HepG2 (cell line): ENCODE measurements around the gene TP53AIP1. TPM values are rescaled to one million over a fixed set of nuclear protein-coding genes. Genes with fewer than 3 reads are reported as not detected.

Experiments used
- ATAC-seq: fragments of 200-7000 bp; cut with Tn5 transposase; 3 replicates; pipeline ENCODE4 v1.9.1; 2020; ENCODE audit warnings: mild to moderate bottlenecking, moderate library complexity
- BruUV-seq: library from RNA; stranded (reverse); fragments of 400-500 nt; replicated peaks from 2 replicates; lab custom pipeline; 2021; lab: Mats Ljungman, UMichigan
- CTCF ChIA-PET: fragments of 300-600 bp; formaldehyde crosslinking; extraction: SDS; loops from one replicate; lab custom pipeline; 2021; ENCODE audit warnings: low total read pairs, inconsistent platforms, low intra/inter-chr PET ratio; lab: Yijun Ruan, JAX
- POLR2A ChIA-PET: fragments of 350-600 bp; sonication (Branson Sonifier 250); formaldehyde crosslinking; loops from one replicate; lab custom pipeline; 2020; ENCODE audit warnings: antibody characterized with exemption, inconsistent platforms; lab: Yijun Ruan, JAX
- DNase-seq: peaks from one replicate; pipeline ENCODE4 v3.0.0-alpha.2; 2015; ENCODE audit warnings: low spot score
- FAIRE-seq: peaks from 3 replicates; lab custom pipeline; 2011; peaks lifted over from hg19 to GRCh38; lab: Jason Lieb, UNC
- H2AFZ ChIP-seq: one replicate; pipeline ENCODE4 v1.6.1; 2011; ENCODE audit warnings: low read length, inconsistent platforms
- H3K27ac ChIP-seq: fragments of 300-600 bp; 3 replicates; pipeline ENCODE4 v1.8.0; 2011; ENCODE audit warnings: mixed run types, mild to moderate bottlenecking, mixed read lengths, low read length, inconsistent platforms; ENCODE audit not compliant: insufficient read depth; ENCODE audit errors: extremely low read length
- H3K27me3 ChIP-seq, 2 experiments: fragments of 200-600 bp in 1 of 2; 2 replicates in 1 of 2; 3 replicates in 1 of 2; pipeline versions ENCODE4 v1.6.0 to v1.8.0; 2011; ENCODE audit warnings: low read length in 2 of 2, mild to moderate bottlenecking in 2 of 2, moderate library complexity in 2 of 2, inconsistent platforms in 1 of 2; ENCODE audit not compliant: insufficient read depth in 2 of 2, control insufficient read depth in 1 of 2
- H3K36me3 ChIP-seq, 2 experiments: fragments of 200-600 bp in 1 of 2; replicated peaks in 1 of 2; 2 replicates in 1 of 2; 3 replicates in 1 of 2; pipeline versions ENCODE4 v1.5.1 to v1.8.0; 2011; ENCODE audit warnings: low read length in 2 of 2, inconsistent platforms in 1 of 2; ENCODE audit not compliant: insufficient read depth in 2 of 2, control insufficient read depth in 1 of 2
- H3K4me1 ChIP-seq: 2 replicates; pipeline ENCODE4 v1.5.1; 2012; ENCODE audit warnings: low read length, inconsistent platforms; ENCODE audit not compliant: insufficient read depth
- H3K4me2 ChIP-seq: 2 replicates; pipeline ENCODE4 v1.6.0; 2011; ENCODE audit warnings: low read depth, low read length, inconsistent platforms
- H3K4me3 ChIP-seq, 3 experiments: fragments of 200-600 bp in 1 of 3; sonication (generic), shearing (Covaris generic) in 1 of 3; replicated peaks in 1 of 3; 2 replicates each; pipeline ENCODE4 v1.5.1; 2011 to 2016; ENCODE audit warnings: low read length in 3 of 3, inconsistent platforms in 2 of 3, low read depth in 2 of 3, mild to moderate bottlenecking in 2 of 3, control low read depth in 1 of 3, mixed read lengths in 1 of 3; ENCODE audit not compliant: insufficient read depth in 1 of 3
- H3K79me2 ChIP-seq: one replicate; pipeline ENCODE4 v1.6.1; 2011; ENCODE audit warnings: low read length, inconsistent platforms; ENCODE audit not compliant: insufficient read depth
- H3K9ac ChIP-seq: 2 replicates; pipeline ENCODE4 v1.6.0; 2011; ENCODE audit warnings: mild to moderate bottlenecking, low read depth, low read length, inconsistent platforms; ENCODE audit not compliant: insufficient read depth
- H3K9me3 ChIP-seq: 2 replicates; pipeline ENCODE4 v1.5.1; 2012; ENCODE audit warnings: mild to moderate bottlenecking, low read length
- H4K20me1 ChIP-seq: 2 replicates; pipeline ENCODE4 v1.6.0; 2011; ENCODE audit warnings: inconsistent platforms, mild to moderate bottlenecking, low read length, moderate library complexity; ENCODE audit not compliant: insufficient read depth
- GZF1 ChIP-seq: sonication (generic); formaldehyde crosslinking; IDR thresholded peaks from 2 replicates; pipeline ENCODE4 v1.5.1; 2020; ENCODE audit warnings: mild to moderate bottlenecking, missing genetic modification reagents
- MLLT10 ChIP-seq: sonication (generic); formaldehyde crosslinking; IDR thresholded peaks from 2 replicates; pipeline ENCODE4 v1.4.0; 2020; ENCODE audit warnings: missing genetic modification reagents
- MYNN ChIP-seq: sonication (generic); formaldehyde crosslinking; IDR thresholded peaks from 2 replicates; pipeline ENCODE4 v1.4.0; 2020; ENCODE audit warnings: mild to moderate bottlenecking, low read depth, missing genetic modification reagents
- TFE3 ChIP-seq: IDR thresholded peaks from 2 replicates; pipeline ENCODE4 v1.6.1; 2016
- ZC3H4 ChIP-seq: sonication (generic); formaldehyde crosslinking; IDR thresholded peaks from 2 replicates; pipeline ENCODE4 v1.4.0; 2020; ENCODE audit warnings: missing genetic modification reagents, borderline replicate concordance
- ZNF383 ChIP-seq: sonication (generic); formaldehyde crosslinking; IDR thresholded peaks from 2 replicates; pipeline ENCODE4 v1.4.0; 2020; ENCODE audit warnings: missing genetic modification reagents, mild to moderate bottlenecking, borderline replicate concordance
- ZNF678 ChIP-seq: sonication (generic); formaldehyde crosslinking; IDR thresholded peaks from 2 replicates; pipeline ENCODE4 v1.4.0; 2020; ENCODE audit warnings: mild to moderate bottlenecking, missing genetic modification reagents
- ZNF761 ChIP-seq: sonication (generic); formaldehyde crosslinking; conservative IDR thresholded peaks from 2 replicates; pipeline ENCODE4 v1.4.0; 2020; ENCODE audit warnings: mild to moderate bottlenecking, missing genetic modification reagents
- WGBS: methylation state at CpG from one replicate; pipeline ENCODE4 v1.1.6; 2017; ENCODE audit warnings: low lambda C conversion rate; 5-methylcytosine and 5-hydroxymethylcytosine counted together
- in situ Hi-C: cut with HindIII; loops from 2 replicates; pipeline ENCODE4 v1.10.0; 2017; ENCODE audit warnings: low pct_unique_long_range_greater_than_20kb; ENCODE audit not compliant: extremely low pct_ligation_motif_present
- intact Hi-C: fragments of 100-400 bp; cut with micrococcal nuclease; formaldehyde crosslinking; loops from one replicate; pipeline ENCODE4 v1.10.0; 2022; ENCODE audit not compliant: unreplicated experiment
- polyA plus RNA-seq, 8 experiments: library from polyadenylated mRNA; depleted of rRNA in 3 of 8; stranded (reverse) in 7 of 8; unstranded in 1 of 8; fragments of >200 nt; fragmentation: Illumina TruSeq in 4 of 8; extraction: Trizol in 4 of 8; gene quantifications; 2 replicates each; pipeline versions ENCODE4 v1.2.1 to v1.2.3, GENCODE V29; 2011 to 2016; ENCODE audit warnings: low read depth in 4 of 8, missing spikeins in 1 of 8, mixed read lengths in 1 of 8; ENCODE audit not compliant: insufficient read depth in 1 of 8
- total RNA-seq, 5 experiments: library from RNA; depleted of rRNA; stranded (reverse); fragments of >200 nt; fragmentation: Illumina TruSeq; extraction: Trizol; gene quantifications; 2 replicates each; pipeline ENCODE4 v1.2.3, GENCODE V29; 2016; ENCODE audit warnings: low read depth in 1 of 5

TP53AIP1 gene
- total and polyA plus RNA-seq, 2 of the 13 experiments (the other 11 are each of a cell fraction or from before 2014, with no cell fraction given), result 0.11 TPM; not detected in 1

DNA sequence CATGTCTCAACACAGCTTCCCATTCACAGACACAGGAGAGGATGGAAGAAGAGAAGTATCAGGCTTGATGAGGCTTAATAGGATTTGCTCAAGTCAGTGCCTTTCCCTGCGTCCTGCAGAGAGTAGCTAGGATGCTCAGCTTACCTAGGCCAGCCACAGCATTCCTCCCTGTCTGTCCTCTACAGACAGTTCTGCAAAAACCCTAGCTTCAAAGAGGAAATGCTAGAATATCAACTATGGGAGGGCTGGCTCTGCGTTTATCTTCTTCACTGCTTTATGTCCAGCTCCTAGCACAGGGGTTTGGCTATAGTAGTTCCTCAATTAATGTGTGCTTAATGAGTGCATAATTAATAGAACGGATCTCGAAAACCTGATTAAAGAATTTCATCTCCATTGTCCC, 35.1 kb downstream of the TP53AIP1 start:
- no peaks in the 10 kb centered on the region for H3K79me2 ChIP-seq
- BruUV-seq, result no TSS peak
- no peak overlapping the region for H2AFZ ChIP-seq
- in situ Hi-C loops, result no loop called here
- CTCF ChIA-PET, result no interaction called here
- ATAC-seq (no peak), FAIRE-seq (no peak), DNase-seq (no peak)
- peaks cover 5 to 23% of the 10 kb centered on the region in 2 experiments; a peak in 3 of 5 replicates for H3K27me3 ChIP-seq
- H4K20me1 ChIP-seq, result no peaks in the 10 kb centered on the region
- no peaks in the 10 kb centered on the region for H3K36me3 ChIP-seq
- 0% methylated on average over 4 of the region's 4 CpGs for WGBS
- POLR2A ChIA-PET, result no interaction called here
- H3K27ac ChIP-seq, result no peak overlapping the region
- no peak overlapping the region for H3K9ac ChIP-seq
- no peak overlapping the region for H3K4me3 ChIP-seq
- H3K4me2 ChIP-seq, result no peak overlapping the region
- H3K4me1 ChIP-seq, result no peaks in the 10 kb centered on the region
- no peak for TF ChIP-seq ZNF383
- no peak for TF ChIP-seq ZC3H4
- no peak for TF ChIP-seq TFE3 (CRISPR knock-in tag)
- TF ChIP-seq GZF1 (CRISPR knock-in tag), result no peak
- TF ChIP-seq MYNN, result no peak
- TF ChIP-seq ZNF678 (CRISPR knock-in tag), result no peak
- TF ChIP-seq MLLT10 (CRISPR knock-in tag), result no peak
- no peak for TF ChIP-seq ZNF761 (CRISPR knock-in tag)
- intact Hi-C loops, result no loop called here
- no peaks in the 10 kb centered on the region for H3K9me3 ChIP-seq
